Heart left ventricle (tissue), 16 donors: ENCODE data around the gene LAMA5. TPM values are rescaled to one million over a fixed set of nuclear protein-coding genes. Genes with fewer than 3 reads are reported as not detected.

Source experiments
- ATAC-seq, 4 donors: fragments of 200-7000 bp; cut with Tn5 transposase; one replicate each; pipeline ENCODE4 v1.9.1; 2020 to 2022; ENCODE audit warnings: moderate library complexity in 4 of 4, mild to moderate bottlenecking in 3 of 4, moderate number of reproducible peaks in 1 of 4
- DNase-seq, 5 donors: peaks; one replicate each; pipeline ENCODE4 v3.0.0-alpha.2; 2020
- H3K27ac ChIP-seq, 12 donors: fragments of 200-600 bp; sonication (generic) in 4 of 12; one replicate each; pipeline versions ENCODE4 v1.5.0 to v1.8.0; 2016 to 2022; ENCODE audit warnings: mild to moderate bottlenecking in 2 of 12
- H3K27me3 ChIP-seq, 9 donors: fragments of 200-600 bp; sonication (generic) in 2 of 9; one replicate each; pipeline versions ENCODE4 v1.5.1 to v1.8.0; 2016 to 2022; ENCODE audit warnings: mild to moderate bottlenecking in 3 of 9
- H3K36me3 ChIP-seq, 9 donors: fragments of 200-600 bp; sonication (generic) in 2 of 9; one replicate each; pipeline versions ENCODE4 v1.5.0 to v1.8.0; 2018 to 2022; ENCODE audit warnings: mild to moderate bottlenecking in 2 of 9
- H3K4me1 ChIP-seq, 12 donors: fragments of 200-600 bp; sonication (generic) in 4 of 12; one replicate each; pipeline versions ENCODE4 v1.5.0 to v1.8.0; 2016 to 2022; ENCODE audit warnings: mild to moderate bottlenecking in 3 of 12
- H3K4me3 ChIP-seq, 12 donors: fragments of 200-600 bp; sonication (generic) in 4 of 12; one replicate each; pipeline versions ENCODE4 v1.5.0 to v1.8.0; 2017 to 2022; ENCODE audit warnings: mild to moderate bottlenecking in 9 of 12, moderate library complexity in 4 of 12
- H3K9me3 ChIP-seq, 12 donors: fragments of 200-600 bp; sonication (generic) in 4 of 12; one replicate each; pipeline versions ENCODE4 v1.5.0 to v1.8.0; 2016 to 2022; ENCODE audit warnings: mild to moderate bottlenecking in 1 of 12
- POLR2A ChIP-seq, 2 donors: fragments of 450-650 bp; IDR thresholded peaks; one replicate each; pipeline ENCODE4 v1.6.1; 2017; ENCODE audit warnings: antibody characterized with exemption in 2 of 2, mild to moderate bottlenecking in 2 of 2, moderate library complexity in 2 of 2
- WGBS, 4 donors: extraction: QIAGEN DNeasy Blood & Tissue Kit in 2 of 4; methylation state at CpG; one replicate each; pipeline versions ENCODE4 v1.1.5 to v1.1.7; 2013 to 2018; 5-methylcytosine and 5-hydroxymethylcytosine counted together
- intact Hi-C, 10 donors: fragments of 100-400 bp; cut with DNase I; formaldehyde crosslinking; loops; one replicate each; pipeline versions ENCODE4 v1.11.1 to v1.14.2; 2022
- polyA plus RNA-seq, 2 donors: library from polyadenylated mRNA; stranded (reverse); fragments of 200-250 nt; gene quantifications; one replicate each; pipeline ENCODE4 v1.2.3, GENCODE V29; 2013
- total RNA-seq, 9 donors: library from RNA; depleted of rRNA in 2 of 9; stranded (reverse); fragments of >200 nt in 2 of 9; fragmentation: NEBNext Ultra II Directional in 3 of 9; extraction: Animal tissue kit (Norgen Biotek cat#: 25700) in 3 of 9; gene quantifications; one replicate each; pipeline versions ENCODE4 v1.1.0 to v1.2.4, GENCODE V29; 2016 to 2023
- TF ChIP-seq, protein P1 (sequence below), 12 donors: fragments of 200-600 bp; sonication (generic) in 4 of 12; IDR thresholded peaks; one replicate each; pipeline versions ENCODE4 v1.5.0 to v1.8.0; 2018 to 2022; ENCODE audit warnings: antibody characterized with exemption in 12 of 12, mild to moderate bottlenecking in 5 of 12
- donor health status: ischemic (EF 13 %, LVEDD 7.1; RV severe dilation, severe dysfunction).
- donor health status: healthy with polysubstance abuse.
- donor health status: DM: no; HTN: yes; CAD: no.
- donor health status: DM: no; HTN: no; CAD: no.
- donor health status: ischemic (EF 25% LVEDD 6.9; RV normal size, moderate dysfunction).
- donor health status: ischemic (EF 25% LVEDD 5.7; RV mildly dilated, moderate dysfunction).
- donor health status: healthy.
- donor health status: DM: yes; HTN: yes; CAD: no.
- donor health status: ischemic (EF 35%, LVEDD 5.7; RV mildly dilated, moderate dysfunction).
- donor health status: nonischemic (EF 11% LVEDD 7.7; RV severe dilation, severe dysfunction).
- donor health status: DM: yes; HTN: yes; CAD: no.
- donor health status: PGD.
- donor health status: ischemic (EF 29% LVEDD 5.4; RV normal size, mild dysfunction).
- donor health status: nonischemic (EF 23%, LVEDD 6.1; RV moderate dilation, normal function).

The LAMA5 gene
- total and polyA plus RNA-seq, 11 donors = 57.4 to 128 (median 73.6) TPM

- Histone ChIP-seq H3K4me1 (peaks cover 0 to 5% (median 0%) of the 10 kb centered on the region in 12 donors), H3K27ac (peak overlapping the region in 2 of 12 donors; percentile 14 to 67), H3K4me3 (no peak overlapping the region), H3K9me3 (no peaks in the 10 kb centered on the region), H3K27me3 (no peaks in the 10 kb centered on the region), H3K36me3 (peaks cover 3 to 98% (median 87%) of the 10 kb centered on the region in 9 donors)
- ATAC-seq (peak; percentile 20 to 71 (median 63)), DNase-seq (peak in 2 of 5 donors; percentile 33 to 57)
- TF ChIP-seq, protein P1, sequence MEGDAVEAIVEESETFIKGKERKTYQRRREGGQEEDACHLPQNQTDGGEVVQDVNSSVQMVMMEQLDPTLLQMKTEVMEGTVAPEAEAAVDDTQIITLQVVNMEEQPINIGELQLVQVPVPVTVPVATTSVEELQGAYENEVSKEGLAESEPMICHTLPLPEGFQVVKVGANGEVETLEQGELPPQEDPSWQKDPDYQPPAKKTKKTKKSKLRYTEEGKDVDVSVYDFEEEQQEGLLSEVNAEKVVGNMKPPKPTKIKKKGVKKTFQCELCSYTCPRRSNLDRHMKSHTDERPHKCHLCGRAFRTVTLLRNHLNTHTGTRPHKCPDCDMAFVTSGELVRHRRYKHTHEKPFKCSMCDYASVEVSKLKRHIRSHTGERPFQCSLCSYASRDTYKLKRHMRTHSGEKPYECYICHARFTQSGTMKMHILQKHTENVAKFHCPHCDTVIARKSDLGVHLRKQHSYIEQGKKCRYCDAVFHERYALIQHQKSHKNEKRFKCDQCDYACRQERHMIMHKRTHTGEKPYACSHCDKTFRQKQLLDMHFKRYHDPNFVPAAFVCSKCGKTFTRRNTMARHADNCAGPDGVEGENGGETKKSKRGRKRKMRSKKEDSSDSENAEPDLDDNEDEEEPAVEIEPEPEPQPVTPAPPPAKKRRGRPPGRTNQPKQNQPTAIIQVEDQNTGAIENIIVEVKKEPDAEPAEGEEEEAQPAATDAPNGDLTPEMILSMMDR (IDR thresholded peaks at IDR 0.05) = no peak
- no peak for TF ChIP-seq POLR2A (IDR thresholded peaks at IDR 0.05)
- WGBS, 4 donors = 72 to 88% (median 81%) methylated on average over 16 to 19 of the region's 19 CpGs
- intact Hi-C loops = no loop called here
Measured at GRCh38 chr20:62331347-62331746, 35.8 kb downstream of the LAMA5 start.

DNA sequence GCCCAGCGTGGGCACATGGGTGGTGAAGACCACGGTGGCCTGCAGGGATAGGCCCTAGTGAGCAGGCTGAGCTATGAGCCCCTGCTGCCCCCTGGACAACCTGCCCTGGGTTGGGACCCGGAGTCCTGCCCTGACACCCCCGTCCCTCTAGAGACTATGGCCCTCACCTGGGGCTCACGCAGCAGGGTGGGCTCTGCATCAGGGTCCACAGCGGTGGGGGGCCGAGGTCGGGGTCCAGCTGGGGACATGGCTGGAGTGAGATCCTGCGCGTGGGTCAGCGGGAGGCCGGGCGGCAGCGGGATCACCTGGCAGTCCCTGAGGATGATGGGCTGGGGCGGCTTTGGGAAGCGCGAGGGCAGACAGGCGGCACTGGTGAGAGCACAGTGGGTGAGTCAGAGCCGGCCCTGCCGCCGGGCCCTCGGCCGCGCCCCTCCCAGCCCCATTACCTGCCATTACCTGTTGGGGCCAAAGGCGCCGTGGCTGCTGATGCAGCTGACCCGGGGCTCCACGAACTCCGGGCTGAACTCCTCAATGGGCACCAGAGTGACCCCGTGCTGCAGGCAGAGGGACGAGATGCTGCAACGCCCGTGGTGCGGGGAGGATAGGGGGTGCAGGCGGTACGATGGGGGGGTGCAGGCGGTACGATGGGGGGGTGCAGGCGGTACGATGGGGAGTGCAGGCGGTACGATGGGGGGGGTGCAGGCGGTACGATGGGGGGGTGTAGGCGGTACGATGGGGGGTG lies 36.4 kb downstream of the LAMA5 start:
- TF ChIP-seq, protein P1 (IDR thresholded peaks at IDR 0.05) = no peak
- TF ChIP-seq POLR2A (IDR thresholded peaks at IDR 0.05) = no peak
- no peaks in the 10 kb centered on the region for H3K9me3 ChIP-seq
- peak in 1 of 5 donors; percentile 24 for DNase-seq
- H3K27me3 ChIP-seq = no peaks in the 10 kb centered on the region
- H3K4me1 ChIP-seq = peaks cover 0 to 5% (median 0%) of the 10 kb centered on the region in 12 donors
- H3K4me3 ChIP-seq = no peak overlapping the region
- no peak overlapping the region for H3K27ac ChIP-seq
- 86 to 91% (median 90%) methylated on average over 30 to 46 of the region's 46 CpGs for WGBS, 4 donors
- peaks cover 3 to 98% (median 90%) of the 10 kb centered on the region in 9 donors for H3K36me3 ChIP-seq
- no peak for ATAC-seq
- intact Hi-C loops = no loop called here

DNA sequence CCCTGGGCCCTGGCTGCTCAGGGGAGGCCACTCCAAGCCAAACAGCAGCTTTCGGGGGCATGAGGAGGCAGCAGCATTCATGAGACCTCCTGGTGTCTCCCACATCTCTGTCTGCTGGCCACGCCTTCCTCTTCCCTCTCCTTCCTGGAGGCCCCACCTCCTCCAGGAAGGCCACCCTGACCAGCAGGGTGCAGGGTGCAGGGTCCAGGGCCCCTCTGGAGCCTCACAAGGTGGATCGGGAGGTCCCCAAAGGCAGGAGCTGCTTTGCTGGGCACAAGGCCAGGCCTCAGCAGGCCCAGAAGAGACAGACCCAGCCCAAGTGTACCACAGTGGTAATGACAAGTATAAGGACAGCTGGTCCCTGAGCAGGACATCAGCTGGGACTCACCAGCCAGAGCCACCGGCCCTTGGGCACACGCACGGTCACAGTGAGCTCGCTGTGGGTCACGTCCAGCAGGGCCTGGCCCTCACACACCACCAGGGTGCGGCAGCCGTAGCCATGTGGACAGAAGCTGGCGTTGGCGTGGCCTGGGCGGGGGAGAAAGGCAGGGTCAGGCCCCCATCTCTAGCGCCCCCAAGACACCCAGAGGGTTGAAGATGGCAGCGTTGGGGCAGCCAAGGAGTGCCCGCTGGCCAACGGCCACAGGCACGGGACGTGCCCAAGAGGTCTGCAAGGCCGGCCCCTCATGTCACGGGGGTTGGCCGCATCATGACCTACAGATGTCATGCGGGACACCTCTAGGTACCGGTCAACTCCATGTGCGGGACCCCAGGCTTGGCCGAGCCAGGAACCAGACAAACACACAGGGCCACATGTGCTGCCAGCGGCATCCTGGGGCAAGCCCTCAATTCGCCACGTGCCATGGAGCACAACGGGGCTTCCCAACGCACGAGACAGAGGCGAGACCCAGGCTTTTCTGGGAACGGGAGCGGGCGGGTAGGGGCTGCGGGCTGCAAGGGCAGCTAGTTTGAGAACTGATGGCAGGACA lies 37.4 kb downstream of the LAMA5 start:
- TF ChIP-seq POLR2A (IDR thresholded peaks at IDR 0.05) = no peak
- TF ChIP-seq, protein P1 (IDR thresholded peaks at IDR 0.05) = no peak
- no peaks in the 10 kb centered on the region for H3K9me3 ChIP-seq
- H3K4me3 ChIP-seq = no peak overlapping the region
- DNase-seq = peak in 1 of 5 donors; percentile 20
- ATAC-seq = no peak
- H3K4me1 ChIP-seq = peaks cover 0 to 5% (median 0%) of the 10 kb centered on the region in 12 donors
- peaks cover 3 to 99% (median 92%) of the 10 kb centered on the region in 9 donors for H3K36me3 ChIP-seq
- intact Hi-C loops = no loop called here
- H3K27ac ChIP-seq = no peak overlapping the region
- H3K27me3 ChIP-seq = no peaks in the 10 kb centered on the region
- 91 to 97% (median 96%) methylated on average over 15 to 37 of the region's 37 CpGs for WGBS, 4 donors
